Measurements from ENCODE around the gene HOXC13. TPM values are rescaled to one million over a fixed set of nuclear protein-coding genes. Genes with fewer than 3 reads are reported as not detected.

HOXC13 gene
- total RNA-seq, 2 experiments from 2014 or later: not detected

- ChIA-PET CTCF (no interaction called here), POLR2A (no interaction called here)
- Mint-ChIP-seq H3K27me3 (ENCODE audit: low read depth) (peaks cover 85% of the 10 kb centered on the region), H3K9me3 (ENCODE audit: insufficient read depth) (no peaks in the 10 kb centered on the region), H3K4me1 (ENCODE audit: low read depth) (peaks cover 3% of the 10 kb centered on the region), H3K27ac (no peak overlapping the region), H3K36me3 (ENCODE audit: low read depth) (no peaks in the 10 kb centered on the region), H3K4me3 (no peak overlapping the region)
- no peak for DNase-seq
- ATAC-seq: no peak
Measured at GRCh38 chr12:53930591-53931255, 7.9 kb upstream of the HOXC13 start.

- CTCF ChIA-PET: interaction anchor here (1.0 to 1.5 kb wide), 3 partner anchors 74 to 141 kb away, joined by 3 to 5 read pairs (median 3); partner anchors contain the start of gene HOXC5
- H3K9me3 Mint-ChIP-seq (ENCODE audit: insufficient read depth): peaks cover under 1% of the 10 kb centered on the region
- H3K27me3 Mint-ChIP-seq (ENCODE audit: low read depth): peaks cover 85% of the 10 kb centered on the region
- peaks cover 3% of the 10 kb centered on the region for H3K4me1 Mint-ChIP-seq (ENCODE audit: low read depth)
- POLR2A ChIA-PET: interaction anchor here (1.2 kb wide), 1 partner anchor 20 kb away, joined by 5 read pairs; no protein-coding TSS in a partner anchor
- DNase-seq: no peak
- H3K36me3 Mint-ChIP-seq (ENCODE audit: low read depth): peaks cover 2% of the 10 kb centered on the region
- no peak for ATAC-seq
- H3K4me3 Mint-ChIP-seq: no peak overlapping the region
- H3K27ac Mint-ChIP-seq: no peak overlapping the region
Measured at GRCh38 chr12:53931844-53932581, 6.6 kb upstream of the HOXC13 start.

DNA sequence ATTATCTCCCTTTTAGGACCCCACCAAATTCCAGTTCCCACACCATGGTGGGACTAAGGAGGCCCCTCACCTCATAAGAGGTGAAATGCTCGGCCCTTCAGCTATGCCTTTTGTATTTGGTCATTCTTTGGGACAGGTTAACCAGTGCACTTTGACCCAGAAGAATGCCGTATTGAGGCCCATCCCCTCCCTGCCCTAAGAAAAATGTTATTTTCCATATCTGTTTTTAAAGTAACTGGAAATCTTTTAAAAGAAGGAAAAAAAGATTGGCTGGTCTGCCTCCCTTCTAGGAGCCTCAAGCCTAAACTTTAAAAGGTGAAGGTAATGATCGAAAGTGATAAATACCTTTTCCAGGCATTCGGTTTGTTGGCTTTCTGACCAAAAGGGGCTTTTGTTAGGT, 5.7 kb upstream of the HOXC13 start:
- H3K27me3 Mint-ChIP-seq (ENCODE audit: low read depth): peaks cover 87% of the 10 kb centered on the region
- H3K9me3 Mint-ChIP-seq (ENCODE audit: insufficient read depth): peaks cover 4% of the 10 kb centered on the region
- ChIA-PET CTCF (interaction anchor here (1.0 to 1.5 kb wide), 3 partner anchors 73 to 142 kb away, joined by 3 to 5 read pairs (median 3); partner anchors contain the start of gene HOXC5), POLR2A (no interaction called here)
- peaks cover 3% of the 10 kb centered on the region for H3K4me1 Mint-ChIP-seq (ENCODE audit: low read depth)
- no peak for ATAC-seq
- H3K27ac Mint-ChIP-seq: no peak overlapping the region
- no peak overlapping the region for H3K4me3 Mint-ChIP-seq
- peaks cover 2% of the 10 kb centered on the region for H3K36me3 Mint-ChIP-seq (ENCODE audit: low read depth)
- DNase-seq: no peak

DNA sequence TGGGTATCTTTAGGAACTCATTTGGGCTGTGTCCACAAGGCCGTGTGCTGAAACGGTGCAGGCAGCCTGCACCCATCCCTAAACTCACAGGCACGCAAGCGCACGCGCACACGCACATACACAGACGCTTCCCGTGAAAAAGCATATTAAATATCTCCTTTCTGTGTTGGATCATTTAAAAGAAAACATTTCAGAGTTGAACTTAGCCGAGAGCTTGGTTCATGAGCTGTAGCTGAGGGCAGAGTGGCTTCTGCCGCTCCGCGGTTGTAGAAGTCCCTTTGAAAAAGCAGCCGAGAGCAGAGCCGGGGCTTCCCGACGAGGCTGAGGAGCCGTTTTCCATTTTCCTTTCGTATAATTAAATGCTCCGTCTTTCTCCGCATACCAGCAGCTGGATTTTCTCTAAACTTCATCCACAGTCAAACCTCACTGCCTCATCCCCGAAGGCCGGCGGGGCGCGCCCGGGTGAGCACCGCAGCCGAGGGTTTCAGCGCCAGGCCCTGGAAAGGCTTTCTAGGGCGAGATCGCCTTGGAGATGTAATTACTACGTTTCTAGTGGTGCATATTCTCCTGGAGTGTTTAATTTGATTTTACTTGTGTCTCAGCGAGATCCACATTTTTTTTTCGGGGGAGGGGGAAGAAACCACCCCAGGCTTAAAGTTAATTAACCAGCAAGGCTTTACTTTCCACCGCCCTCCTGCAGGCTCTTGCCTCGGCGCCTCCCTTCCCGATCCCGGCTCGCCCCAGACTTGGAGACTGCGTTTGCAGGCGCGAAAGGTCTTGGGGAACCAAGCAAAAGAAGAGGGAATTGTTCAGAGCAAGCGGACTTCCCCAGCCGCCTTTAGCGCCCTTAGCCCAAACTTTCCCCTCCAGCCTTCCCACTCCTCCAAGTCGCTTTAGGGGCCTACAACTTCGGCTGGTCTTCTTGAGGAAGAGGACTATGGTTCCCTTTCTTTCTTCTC, 3.0 kb upstream of the HOXC13 start:
- peaks cover 4% of the 10 kb centered on the region for H3K9me3 Mint-ChIP-seq (ENCODE audit: insufficient read depth)
- H3K27me3 Mint-ChIP-seq (ENCODE audit: low read depth): peaks cover 83% of the 10 kb centered on the region
- CTCF ChIA-PET: no interaction called here
- POLR2A ChIA-PET: interaction anchor here (0.7 kb wide), 1 partner anchor 45 kb away, joined by 4 read pairs; no protein-coding TSS in a partner anchor
- DNase-seq (no peak), ATAC-seq (no peak)
- H3K27ac Mint-ChIP-seq: peak overlapping the region; percentile 19
- peaks cover 3% of the 10 kb centered on the region for H3K4me1 Mint-ChIP-seq (ENCODE audit: low read depth)
- H3K36me3 Mint-ChIP-seq (ENCODE audit: low read depth): peaks cover 6% of the 10 kb centered on the region
- H3K4me3 Mint-ChIP-seq: no peak overlapping the region

DNA sequence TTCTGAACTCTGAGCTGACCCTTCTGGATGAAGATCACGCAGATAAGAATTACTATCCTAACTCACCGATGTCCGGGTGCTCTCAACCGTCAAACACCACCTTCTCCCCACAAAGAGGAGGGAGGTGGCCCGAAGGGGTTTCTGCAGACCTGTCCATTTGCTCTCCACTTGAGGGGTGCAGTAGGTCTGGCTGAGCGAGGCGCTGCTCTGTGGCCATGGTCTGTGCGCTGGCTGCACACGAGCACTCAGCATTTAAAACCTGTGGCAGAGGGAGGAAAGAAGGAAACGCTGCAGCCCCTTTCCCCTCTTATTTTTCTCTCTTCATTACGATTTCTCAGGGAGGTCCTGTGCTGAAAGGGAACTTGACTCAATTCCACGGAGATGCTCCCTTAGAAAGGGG, 1.5 kb upstream of the HOXC13 start:
- ChIA-PET CTCF (no interaction called here), POLR2A (interaction anchor here (0.6 kb wide), 1 partner anchor 16 kb away, joined by 3 read pairs; no protein-coding TSS in a partner anchor)

DNA sequence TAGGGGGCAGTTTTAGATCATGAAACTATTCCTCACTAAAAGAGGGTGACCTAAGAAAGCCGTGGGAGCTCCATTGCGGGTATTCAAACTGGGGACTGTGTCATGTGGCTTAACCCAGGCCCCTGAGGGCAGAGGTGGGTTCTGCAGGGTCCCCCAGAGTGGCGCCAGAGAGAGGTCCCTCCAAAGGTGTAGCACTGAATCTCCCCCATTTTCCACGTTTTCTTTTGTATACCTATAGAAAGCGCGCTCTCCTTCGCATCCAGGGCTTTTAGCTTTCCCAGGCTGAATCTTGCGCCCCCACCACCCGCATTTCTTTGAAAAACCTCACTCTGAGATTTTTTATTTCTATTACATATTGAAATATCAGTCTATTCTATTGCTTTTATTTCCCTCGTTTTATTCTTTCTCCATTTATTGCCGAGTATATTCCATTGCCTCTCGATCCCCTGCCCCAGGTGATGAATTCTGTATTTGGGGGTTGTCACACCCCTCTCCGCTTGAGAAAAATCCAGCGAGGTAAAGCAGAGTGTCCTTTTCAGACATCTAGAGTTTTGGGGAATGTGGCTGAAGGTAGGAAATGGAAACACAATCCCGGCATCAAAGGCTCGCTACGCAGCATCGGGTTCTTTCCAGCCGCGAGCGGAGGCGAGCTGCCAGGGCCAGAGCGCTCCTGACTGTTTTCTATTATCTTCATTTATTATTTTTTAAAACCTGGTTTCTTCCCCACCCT, 870 bp upstream of the HOXC13 start:
- ChIA-PET POLR2A (interaction anchor here (0.6 kb wide), 1 partner anchor 16 kb away, joined by 3 read pairs; no protein-coding TSS in a partner anchor), CTCF (interaction anchor here (1.5 kb wide), 1 partner anchor 95 kb away, joined by 4 read pairs; no protein-coding TSS in a partner anchor)
- H3K4me1 Mint-ChIP-seq (ENCODE audit: low read depth): peaks cover 3% of the 10 kb centered on the region
- peaks cover 4% of the 10 kb centered on the region for H3K9me3 Mint-ChIP-seq (ENCODE audit: insufficient read depth)
- no peak for DNase-seq
- peaks cover 6% of the 10 kb centered on the region for H3K36me3 Mint-ChIP-seq (ENCODE audit: low read depth)
- no peak overlapping the region for H3K4me3 Mint-ChIP-seq
- no peak for ATAC-seq
- peaks cover 83% of the 10 kb centered on the region for H3K27me3 Mint-ChIP-seq (ENCODE audit: low read depth)
- peak overlapping the region; percentile 11 for H3K27ac Mint-ChIP-seq

More for the DNA sequence above, 1.5 kb upstream of the HOXC13 start:
- no peak for DNase-seq
- peaks cover 4% of the 10 kb centered on the region for H3K9me3 Mint-ChIP-seq (ENCODE audit: insufficient read depth)
- peaks cover 86% of the 10 kb centered on the region for H3K27me3 Mint-ChIP-seq (ENCODE audit: low read depth)
- H3K27ac Mint-ChIP-seq: no peak overlapping the region
- H3K36me3 Mint-ChIP-seq (ENCODE audit: low read depth): peaks cover 6% of the 10 kb centered on the region
- H3K4me1 Mint-ChIP-seq (ENCODE audit: low read depth): peaks cover 3% of the 10 kb centered on the region
- ATAC-seq: no peak
- H3K4me3 Mint-ChIP-seq: no peak overlapping the region

GRCh38 chr12:53939141-53940108, 794 bp downstream of the HOXC13 start:
- CTCF ChIA-PET: no interaction called here
- no peak for DNase-seq
- Mint-ChIP-seq H3K27me3 (ENCODE audit: low read depth) (peaks cover 83% of the 10 kb centered on the region), H3K36me3 (ENCODE audit: low read depth) (peaks cover 6% of the 10 kb centered on the region), H3K9me3 (ENCODE audit: insufficient read depth) (peaks cover 4% of the 10 kb centered on the region), H3K4me1 (ENCODE audit: low read depth) (peaks cover 3% of the 10 kb centered on the region), H3K4me3 (no peak overlapping the region), H3K27ac (peak overlapping the region; percentile 60)
- no peak for ATAC-seq
- POLR2A ChIA-PET: interaction anchor here (1.3 kb wide), 1 partner anchor 14 kb away, joined by 6 read pairs; no protein-coding TSS in a partner anchor

DNA sequence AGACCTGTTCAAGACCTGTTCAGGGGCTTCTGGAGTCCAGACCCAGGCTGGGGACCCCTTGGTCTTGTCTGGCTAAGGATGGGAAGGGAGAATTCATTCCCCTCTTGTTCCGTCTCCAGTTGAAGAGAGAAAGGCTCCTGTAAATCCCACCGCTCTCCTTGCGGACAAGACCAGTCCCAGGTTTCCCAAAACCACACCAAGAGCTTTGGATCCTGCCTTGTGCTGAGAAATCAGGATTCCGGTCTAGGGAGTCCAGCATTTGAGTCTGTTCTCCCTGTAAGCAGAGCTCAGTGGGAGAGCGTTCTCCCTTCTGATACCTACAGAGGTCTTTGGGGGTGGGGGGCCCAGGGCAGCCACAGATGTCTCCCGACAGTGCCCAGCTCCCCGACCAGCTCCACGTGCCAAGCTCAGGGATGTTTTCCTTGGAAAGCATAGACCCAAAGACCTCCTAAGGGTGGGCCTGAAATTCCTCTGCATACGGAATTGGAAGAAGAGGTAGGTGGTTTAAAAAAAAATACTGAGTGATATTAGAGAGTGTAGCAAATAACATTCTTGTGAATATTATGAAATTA, 1.9 kb downstream of the HOXC13 start:
- CTCF ChIA-PET: interaction anchor here (1.5 kb wide), 1 partner anchor 92 kb away, joined by 4 read pairs; the partner anchor contains the start of gene HOXC5

GRCh38 chr12:53941187-53941586, 2.6 kb downstream of the HOXC13 start:
- ChIA-PET CTCF (interaction anchor here (1.5 kb wide), 1 partner anchor 91 kb away, joined by 4 read pairs; the partner anchor contains the start of gene HOXC5), POLR2A (no interaction called here)
- Mint-ChIP-seq H3K4me3 (no peak overlapping the region), H3K4me1 (ENCODE audit: low read depth) (no peaks in the 10 kb centered on the region), H3K36me3 (ENCODE audit: low read depth) (peaks cover 8% of the 10 kb centered on the region), H3K9me3 (ENCODE audit: insufficient read depth) (peaks cover 4% of the 10 kb centered on the region), H3K27ac (no peak overlapping the region), H3K27me3 (ENCODE audit: low read depth) (peaks cover 83% of the 10 kb centered on the region)
- DNase-seq (no peak), ATAC-seq (no peak)

More for the DNA sequence above, 1.9 kb downstream of the HOXC13 start:
- Mint-ChIP-seq H3K27ac (no peak overlapping the region), H3K4me3 (no peak overlapping the region), H3K27me3 (ENCODE audit: low read depth) (peaks cover 83% of the 10 kb centered on the region), H3K36me3 (ENCODE audit: low read depth) (peaks cover 8% of the 10 kb centered on the region), H3K9me3 (ENCODE audit: insufficient read depth) (peaks cover 4% of the 10 kb centered on the region), H3K4me1 (ENCODE audit: low read depth) (peaks cover 2% of the 10 kb centered on the region)
- POLR2A ChIA-PET: interaction anchor here (1.3 kb wide), 1 partner anchor 13 kb away, joined by 6 read pairs; no protein-coding TSS in a partner anchor
- ATAC-seq: no peak
- no peak for DNase-seq

- Mint-ChIP-seq H3K4me1 (ENCODE audit: low read depth) (no peaks in the 10 kb centered on the region), H3K36me3 (ENCODE audit: low read depth) (peaks cover 8% of the 10 kb centered on the region), H3K27me3 (ENCODE audit: low read depth) (peaks cover 82% of the 10 kb centered on the region), H3K4me3 (no peak overlapping the region), H3K27ac (no peak overlapping the region), H3K9me3 (ENCODE audit: insufficient read depth) (peaks cover 4% of the 10 kb centered on the region)
- DNase-seq: no peak
- ChIA-PET POLR2A (no interaction called here), CTCF (interaction anchor here (1.0 to 1.5 kb wide), 2 partner anchors 91 to 195 kb away, joined by 3 to 4 read pairs; partner anchors contain the start of gene HOXC5)
- ATAC-seq: no peak
Measured at GRCh38 chr12:53941750-53942149, 3.1 kb downstream of the HOXC13 start.

Data from activated CD8-positive, alpha-beta T cell treated with anti-CD3 and anti-CD28 coated beads, Interleukin-2, amount 10 ng/mL, durations not matched to agents 7 days and 5 days (primary cell).